ENCODE measurements around the gene SOX13. TPM values are rescaled to one million over a fixed set of nuclear protein-coding genes. Genes with fewer than 3 reads are reported as not detected.
"Not testable (repeated sequence)": the region's sequence is repeated elsewhere in the genome, so short reads cannot be mapped to it uniquely, and the experiment has no call there.

Gene SOX13
- total RNA-seq, 2 experiments from 2014 or later, result 7.4 to 7.8 TPM

GRCh38 chr1:204044448-204044847 lies 28.5 kb upstream of the SOX13 start:
- no peaks in the 10 kb centered on the region for H3K36me3 Mint-ChIP-seq (ENCODE audit: low read depth)
- DNase-seq, result no peak
- POLR2A ChIA-PET, result no interaction called here
- CTCF ChIA-PET, result interaction anchor here (0.6 kb wide), 1 partner anchor 71 kb away, joined by 5 read pairs; no protein-coding TSS in a partner anchor
- H3K27me3 Mint-ChIP-seq, result no peaks in the 10 kb centered on the region
- H3K4me3 Mint-ChIP-seq, result no peak overlapping the region
- no peaks in the 10 kb centered on the region for H3K4me1 Mint-ChIP-seq
- H3K9me3 Mint-ChIP-seq, result no peaks in the 10 kb centered on the region
- no peak overlapping the region for H3K27ac Mint-ChIP-seq

GRCh38 chr1:204045430-204045829 lies 27.5 kb upstream of the SOX13 start:
- no peaks in the 10 kb centered on the region for H3K27me3 Mint-ChIP-seq
- no peak overlapping the region for H3K4me3 Mint-ChIP-seq
- no peak overlapping the region for H3K27ac Mint-ChIP-seq
- no peaks in the 10 kb centered on the region for H3K36me3 Mint-ChIP-seq (ENCODE audit: low read depth)
- no peaks in the 10 kb centered on the region for H3K4me1 Mint-ChIP-seq
- DNase-seq, result no peak
- CTCF ChIA-PET, result no interaction called here
- POLR2A ChIA-PET, result no interaction called here
- no peaks in the 10 kb centered on the region for H3K9me3 Mint-ChIP-seq

GRCh38 chr1:204046346-204046745 lies 26.6 kb upstream of the SOX13 start:
- POLR2A ChIA-PET, result no interaction called here
- Mint-ChIP-seq H3K36me3 (ENCODE audit: low read depth) (no peaks in the 10 kb centered on the region), H3K27ac (no peak overlapping the region), H3K4me1 (no peaks in the 10 kb centered on the region), H3K4me3 (no peak overlapping the region), H3K9me3 (no peaks in the 10 kb centered on the region), H3K27me3 (no peaks in the 10 kb centered on the region)
- no peak for DNase-seq
- CTCF ChIA-PET, result no interaction called here

- H3K36me3 Mint-ChIP-seq (ENCODE audit: low read depth); H3K4me1 Mint-ChIP-seq; POLR2A ChIA-PET; H3K27ac Mint-ChIP-seq; H3K4me3 Mint-ChIP-seq; H3K9me3 Mint-ChIP-seq; DNase-seq; H3K27me3 Mint-ChIP-seq: not testable (repeated sequence)
- CTCF ChIA-PET, result interaction anchor here (1.5 kb wide), 1 partner anchor 177 kb away, joined by 3 read pairs; no protein-coding TSS in a partner anchor
Observed at GRCh38 chr1:204048796-204049195, 24.1 kb upstream of the SOX13 start.

GRCh38 chr1:204051258-204051657 lies 21.7 kb upstream of the SOX13 start:
- CTCF ChIA-PET, result interaction anchor here (1.5 kb wide), 1 partner anchor 78 kb away, joined by 3 read pairs; no protein-coding TSS in a partner anchor
- H3K9me3 Mint-ChIP-seq, result no peaks in the 10 kb centered on the region

GRCh38 chr1:204051718-204052117 lies 21.2 kb upstream of the SOX13 start:
- Mint-ChIP-seq H3K27me3 (peaks cover 6% of the 10 kb centered on the region), H3K4me1 (no peaks in the 10 kb centered on the region), H3K27ac (no peak overlapping the region), H3K9me3 (no peaks in the 10 kb centered on the region), H3K4me3 (no peak overlapping the region), H3K36me3 (ENCODE audit: low read depth) (no peaks in the 10 kb centered on the region)
- CTCF ChIA-PET, result interaction anchor here (1.5 kb wide), 1 partner anchor 77 kb away, joined by 3 read pairs; no protein-coding TSS in a partner anchor
- POLR2A ChIA-PET, result no interaction called here
- DNase-seq, result no peak

More at GRCh38 chr1:204051258-204051657, 21.7 kb upstream of the SOX13 start:
- H3K27ac Mint-ChIP-seq, result no peak overlapping the region
- no peak overlapping the region for H3K4me3 Mint-ChIP-seq
- H3K36me3 Mint-ChIP-seq (ENCODE audit: low read depth), result no peaks in the 10 kb centered on the region
- H3K27me3 Mint-ChIP-seq, result peaks cover 5% of the 10 kb centered on the region
- POLR2A ChIA-PET, result no interaction called here
- H3K4me1 Mint-ChIP-seq, result no peaks in the 10 kb centered on the region
- DNase-seq, result no peak

GRCh38 chr1:204053893-204054292 lies 19.0 kb upstream of the SOX13 start:
- H3K27ac Mint-ChIP-seq, result no peak overlapping the region
- H3K9me3 Mint-ChIP-seq, result no peaks in the 10 kb centered on the region

GRCh38 chr1:204059970-204060369 lies 12.9 kb upstream of the SOX13 start:
- H3K27me3 Mint-ChIP-seq, result peaks cover 6% of the 10 kb centered on the region
- H3K9me3 Mint-ChIP-seq, result no peaks in the 10 kb centered on the region
- H3K36me3 Mint-ChIP-seq (ENCODE audit: low read depth), result no peaks in the 10 kb centered on the region
- H3K4me1 Mint-ChIP-seq, result peaks cover 2% of the 10 kb centered on the region
- POLR2A ChIA-PET, result no interaction called here
- no peak for DNase-seq
- CTCF ChIA-PET, result interaction anchor here (0.6 kb wide), 1 partner anchor 1340 kb away, joined by 4 read pairs; no protein-coding TSS in a partner anchor
- no peak overlapping the region for H3K4me3 Mint-ChIP-seq
- no peak overlapping the region for H3K27ac Mint-ChIP-seq

More at GRCh38 chr1:204053893-204054292, 19.0 kb upstream of the SOX13 start:
- ChIA-PET POLR2A (no interaction called here), CTCF (interaction anchor here (0.6 kb wide), 1 partner anchor 13 kb away, joined by 3 read pairs; no protein-coding TSS in a partner anchor)
- Mint-ChIP-seq H3K36me3 (ENCODE audit: low read depth) (no peaks in the 10 kb centered on the region), H3K27me3 (peaks cover 6% of the 10 kb centered on the region), H3K4me3 (no peak overlapping the region), H3K4me1 (peaks cover 2% of the 10 kb centered on the region)
- DNase-seq, result no peak

- H3K4me1 Mint-ChIP-seq, result peaks cover 5% of the 10 kb centered on the region
- H3K27me3 Mint-ChIP-seq, result no peaks in the 10 kb centered on the region
- DNase-seq, result no peak
- H3K4me3 Mint-ChIP-seq, result no peak overlapping the region
- H3K36me3 Mint-ChIP-seq (ENCODE audit: low read depth), result no peaks in the 10 kb centered on the region
- no peak overlapping the region for H3K27ac Mint-ChIP-seq
- POLR2A ChIA-PET, result interaction anchor here (1.1 kb wide), 1 partner anchor 11 kb away, joined by 3 read pairs; no protein-coding TSS in a partner anchor
- CTCF ChIA-PET, result interaction anchor here (1.5 kb wide), 1 partner anchor 8 kb away, joined by 3 read pairs; no protein-coding TSS in a partner anchor
- H3K9me3 Mint-ChIP-seq, result no peaks in the 10 kb centered on the region
Observed at GRCh38 chr1:204062106-204062505, 10.8 kb upstream of the SOX13 start.

GRCh38 chr1:204065174-204065985 lies 7.5 kb upstream of the SOX13 start:
- no peak overlapping the region for H3K27ac Mint-ChIP-seq
- H3K36me3 Mint-ChIP-seq (ENCODE audit: low read depth), result no peaks in the 10 kb centered on the region
- no peaks in the 10 kb centered on the region for H3K9me3 Mint-ChIP-seq
- peaks cover 17% of the 10 kb centered on the region for H3K27me3 Mint-ChIP-seq
- CTCF ChIA-PET, result no interaction called here
- H3K4me3 Mint-ChIP-seq, result no peak overlapping the region
- POLR2A ChIA-PET, result no interaction called here
- peaks cover 3% of the 10 kb centered on the region for H3K4me1 Mint-ChIP-seq
- DNase-seq, result no peak

- Mint-ChIP-seq H3K27ac (no peak overlapping the region), H3K4me3 (no peak overlapping the region), H3K36me3 (ENCODE audit: low read depth) (no peaks in the 10 kb centered on the region), H3K4me1 (peaks cover 3% of the 10 kb centered on the region), H3K9me3 (no peaks in the 10 kb centered on the region), H3K27me3 (peaks cover 19% of the 10 kb centered on the region)
- POLR2A ChIA-PET, result no interaction called here
- CTCF ChIA-PET, result no interaction called here
- no peak for DNase-seq
Observed at GRCh38 chr1:204065986-204066300, 7.0 kb upstream of the SOX13 start.

- H3K36me3 Mint-ChIP-seq (ENCODE audit: low read depth), result no peaks in the 10 kb centered on the region
- no peaks in the 10 kb centered on the region for H3K9me3 Mint-ChIP-seq
- no peak for DNase-seq
- H3K4me3 Mint-ChIP-seq, result no peak overlapping the region
- POLR2A ChIA-PET, result no interaction called here
- CTCF ChIA-PET, result no interaction called here
- H3K27ac Mint-ChIP-seq, result no peak overlapping the region
- H3K4me1 Mint-ChIP-seq, result peaks cover 5% of the 10 kb centered on the region
- peaks cover 36% of the 10 kb centered on the region for H3K27me3 Mint-ChIP-seq
Observed at GRCh38 chr1:204067935-204068334, 5.0 kb upstream of the SOX13 start.

GRCh38 chr1:204069887-204070286 lies 3.0 kb upstream of the SOX13 start:
- POLR2A ChIA-PET, result no interaction called here
- CTCF ChIA-PET, result interaction anchor here (0.7 to 1.8 kb wide), 2 partner anchors 9 to 17 kb away, joined by 3 read pairs; no protein-coding TSS in a partner anchor
- no peak for DNase-seq
- no peaks in the 10 kb centered on the region for H3K36me3 Mint-ChIP-seq (ENCODE audit: low read depth)
- H3K9me3 Mint-ChIP-seq, result no peaks in the 10 kb centered on the region
- no peak overlapping the region for H3K27ac Mint-ChIP-seq
- H3K27me3 Mint-ChIP-seq, result peaks cover 52% of the 10 kb centered on the region
- peaks cover 18% of the 10 kb centered on the region for H3K4me1 Mint-ChIP-seq
- H3K4me3 Mint-ChIP-seq, result no peak overlapping the region

- ChIA-PET POLR2A (no interaction called here), CTCF (interaction anchor here (1.8 kb wide), 1 partner anchor 10 kb away, joined by 3 read pairs; no protein-coding TSS in a partner anchor)
- no peak overlapping the region for H3K4me3 Mint-ChIP-seq
- no peak overlapping the region for H3K27ac Mint-ChIP-seq
- DNase-seq, result no peak
- no peaks in the 10 kb centered on the region for H3K9me3 Mint-ChIP-seq
- peaks cover 62% of the 10 kb centered on the region for H3K27me3 Mint-ChIP-seq
- H3K36me3 Mint-ChIP-seq (ENCODE audit: low read depth), result no peaks in the 10 kb centered on the region
- peaks cover 23% of the 10 kb centered on the region for H3K4me1 Mint-ChIP-seq
Observed at GRCh38 chr1:204070895-204071294, 2.0 kb upstream of the SOX13 start.

Measured in activated CD4-positive, alpha-beta memory T cell treated with anti-CD3 and anti-CD28 coated beads, Interleukin-2, amount 10 ng/mL, durations not matched to agents 7 days and 5 days (primary cell).